SK-N-SH (cell line): ENCODE measurements around the gene INHBE. TPM values are rescaled to one million over a fixed set of nuclear protein-coding genes. Genes with fewer than 3 reads are reported as not detected.

Source experiments
- CTCF ChIA-PET: fragments of 300-600, 350-600 bp; formaldehyde crosslinking; extraction: SDS; loops from one replicate; lab custom pipeline; 2021; lab: Yijun Ruan, JAX
- POLR2A ChIA-PET: fragments of 350-600 bp; sonication (Branson Sonifier 250); formaldehyde crosslinking; extraction: SDS; loops from one replicate; lab custom pipeline; 2020; ENCODE audit warnings: antibody characterized with exemption, inconsistent platforms; lab: Yijun Ruan, JAX
- DNase-seq: peaks from one replicate; pipeline ENCODE4 v3.0.0; 2012
- H2AFZ ChIP-seq: fragments of 200-600 bp; sonication (generic); 2 replicates; pipeline ENCODE4 v1.8.1; 2016; ENCODE audit warnings: antibody characterized with exemption, mild to moderate bottlenecking, low read depth
- H3F3A ChIP-seq: fragments of 200-600 bp; sonication (generic); replicated peaks from 2 replicates; pipeline ENCODE3; 2016; ENCODE audit warnings: antibody characterized with exemption, mild to moderate bottlenecking; ENCODE audit not compliant: insufficient read depth
- H3K27ac ChIP-seq, 2 experiments: fragments of 200-500 bp in 1 of 2; fragments of 200-600 bp in 1 of 2; sonication (Bioruptor generic) in 1 of 2; sonication (generic), shearing (Covaris generic) in 1 of 2; 2 replicates each; pipeline versions ENCODE4 v1.5.1 to v1.6.1; 2014 to 2016; ENCODE audit warnings: low read depth in 2 of 2, inconsistent platforms in 1 of 2, low read length in 1 of 2, mild to moderate bottlenecking in 1 of 2, mixed read lengths in 1 of 2
- H3K27me3 ChIP-seq: fragments of 200-600 bp; sonication (generic), shearing (Covaris generic); 2 replicates; pipeline ENCODE4 v1.6.1; 2016; ENCODE audit warnings: mixed run types; ENCODE audit not compliant: insufficient read depth
- H3K36me3 ChIP-seq, 2 experiments: fragments of 200-500 bp in 1 of 2; fragments of 200-600 bp in 1 of 2; sonication (Bioruptor generic) in 1 of 2; sonication (generic) in 1 of 2; replicated peaks in 1 of 2; 2 replicates each; pipeline versions ENCODE3 to v1.5.1; 2014 to 2016; ENCODE audit warnings: low read length in 1 of 2, mild to moderate bottlenecking in 1 of 2; ENCODE audit not compliant: insufficient read depth in 2 of 2, control insufficient read depth in 1 of 2
- H3K4me1 ChIP-seq, 2 experiments: fragments of 200-500 bp in 1 of 2; fragments of 200-600 bp in 1 of 2; sonication (Bioruptor generic) in 1 of 2; sonication (generic), shearing (Covaris generic) in 1 of 2; 2 replicates each; pipeline versions ENCODE4 v1.5.1 to v1.6.1; 2014 to 2016; ENCODE audit warnings: low read depth in 1 of 2, low read length in 1 of 2, mixed run types in 1 of 2; ENCODE audit not compliant: insufficient read depth in 2 of 2, control insufficient read depth in 1 of 2
- H3K4me2 ChIP-seq: fragments of 200-600 bp; sonication (generic), shearing (Covaris generic); 2 replicates; pipeline ENCODE4 v1.6.1; 2017; ENCODE audit warnings: mixed run types
- H3K4me3 ChIP-seq, 2 experiments: fragments of 200-500 bp in 1 of 2; fragments of 200-600 bp in 1 of 2; sonication (Bioruptor generic) in 1 of 2; sonication (generic), shearing (Covaris generic) in 1 of 2; 2 replicates each; pipeline versions ENCODE4 v1.5.1 to v1.8.1; 2014 to 2016; ENCODE audit warnings: low read depth in 2 of 2, inconsistent platforms in 1 of 2, low read length in 1 of 2, mild to moderate bottlenecking in 1 of 2, mixed read lengths in 1 of 2, moderate library complexity in 1 of 2
- H3K79me2 ChIP-seq: fragments of 200-600 bp; sonication (generic); 2 replicates; pipeline ENCODE4 v1.8.1; 2017; ENCODE audit warnings: mild to moderate bottlenecking; ENCODE audit not compliant: insufficient read depth
- H3K9ac ChIP-seq: fragments of 200-600 bp; sonication (generic); 2 replicates; pipeline ENCODE4 v1.6.1; 2017; ENCODE audit warnings: mixed run types
- H3K9me2 ChIP-seq: fragments of 200-600 bp; sonication (generic); 2 replicates; pipeline ENCODE4 v1.6.1; 2017; ENCODE audit warnings: mixed run types
- H3K9me3 ChIP-seq: fragments of 200-600 bp; sonication (generic); 2 replicates; pipeline ENCODE4 v1.6.1; 2017; ENCODE audit warnings: mixed run types, mild to moderate bottlenecking, moderate library complexity
- H4K20me1 ChIP-seq: fragments of 200-600 bp; sonication (generic); 2 replicates; pipeline ENCODE4 v1.6.1; 2017; ENCODE audit warnings: mild to moderate bottlenecking, mixed run types; ENCODE audit not compliant: insufficient read depth
- CHD2 ChIP-seq: fragments of 150-350 bp; IDR thresholded peaks from 2 replicates; pipeline ENCODE4 v1.6.1; 2018; ENCODE audit warnings: low read length; ENCODE audit not compliant: partially characterized antibody
- ELF1 ChIP-seq: IDR thresholded peaks from 2 replicates; pipeline ENCODE4 v1.4.0; 2012
- EP300 ChIP-seq, 2 experiments: IDR thresholded peaks; 2 replicates each; pipeline versions ENCODE4 v1.4.0 to v1.6.1; 2012; ENCODE audit warnings: borderline replicate concordance in 1 of 2, low read depth in 1 of 2, low read length in 1 of 2
- EZH2phosphoT487 ChIP-seq: fragments of 200-600 bp; sonication (generic); IDR thresholded peaks from 2 replicates; pipeline ENCODE4 v1.6.1; 2017; ENCODE audit warnings: low read depth, mixed run types, mild to moderate bottlenecking, antibody characterized with exemption, moderate library complexity, borderline replicate concordance
- FOXJ3 ChIP-seq: sonication (generic); formaldehyde crosslinking; IDR thresholded peaks from 2 replicates; pipeline ENCODE4 v1.5.1; 2020; ENCODE audit warnings: mild to moderate bottlenecking, missing genetic modification reagents
- GABPA ChIP-seq: IDR thresholded peaks from 2 replicates; pipeline ENCODE4 v1.4.0; 2012; ENCODE audit warnings: low read depth, mild to moderate bottlenecking
- GATA2 ChIP-seq: sonication (generic); formaldehyde crosslinking; IDR thresholded peaks from 2 replicates; pipeline ENCODE4 v1.5.0; 2020; ENCODE audit warnings: mild to moderate bottlenecking, missing genetic modification reagents
- MEF2A ChIP-seq: IDR thresholded peaks from 2 replicates; pipeline ENCODE4 v1.4.0; 2012; ENCODE audit warnings: low read depth, borderline replicate concordance
- NFIC ChIP-seq: IDR thresholded peaks from 2 replicates; pipeline ENCODE4 v1.4.0; 2012; ENCODE audit warnings: borderline replicate concordance
- NRF1 ChIP-seq: IDR thresholded peaks from 2 replicates; pipeline ENCODE4 v1.6.1; 2012; ENCODE audit warnings: low read depth, mild to moderate bottlenecking, low read length
- POLR2AphosphoS5 ChIP-seq: IDR thresholded peaks from 2 replicates; pipeline ENCODE4 v1.6.1; 2012; ENCODE audit warnings: low read depth, low read length
- RAD21 ChIP-seq: IDR thresholded peaks from 2 replicates; pipeline ENCODE4 v1.6.1; 2012; ENCODE audit warnings: mild to moderate bottlenecking, low read length
- RCOR1 ChIP-seq: fragments of 150-350 bp; IDR thresholded peaks from 2 replicates; pipeline ENCODE4 v1.6.1; 2017; ENCODE audit warnings: antibody characterized with exemption, low read length
- RXRA ChIP-seq: IDR thresholded peaks from 2 replicates; pipeline ENCODE4 v1.4.0; 2012; ENCODE audit warnings: low read depth, mild to moderate bottlenecking, borderline replicate concordance
- SMC3 ChIP-seq: IDR thresholded peaks from 2 replicates; pipeline ENCODE4 v1.6.1; 2012; ENCODE audit warnings: low read depth, low read length, improper control_type of control experiment
- WGBS: methylation state at CpG from one replicate; pipeline ENCODE4 v1.1.6; 2017; ENCODE audit warnings: low lambda C conversion rate; 5-methylcytosine and 5-hydroxymethylcytosine counted together
- polyA plus RNA-seq, 3 experiments: library from polyadenylated mRNA; depleted of rRNA; stranded (reverse); fragments of >200 nt; gene quantifications; 2 replicates each; pipeline ENCODE4 v1.2.3, GENCODE V29; 2012
- TF ChIP-seq, protein P1 (sequence below): IDR thresholded peaks from 2 replicates; pipeline ENCODE4 v1.6.1; 2012; ENCODE audit warnings: mild to moderate bottlenecking, low read depth, low read length, moderate library complexity
- TF ChIP-seq, protein P2 (sequence below): fragments of 150-350 bp; IDR thresholded peaks from 2 replicates; pipeline ENCODE4 v1.6.1; 2016; ENCODE audit warnings: mild to moderate bottlenecking, low read depth, low read length
- TF ChIP-seq, protein P3 (sequence below): IDR thresholded peaks from 2 replicates; pipeline ENCODE4; 2012
- TF ChIP-seq, protein P4 (sequence below): fragments of 150-350 bp; IDR thresholded peaks from 2 replicates; pipeline ENCODE4 v1.6.1; 2017; ENCODE audit warnings: antibody characterized with exemption, low read length, low read depth, borderline replicate concordance

The INHBE gene
- polyA plus RNA-seq, 1 of the 3 experiments (the other 2 are of a cell fraction): 0.03 TPM

DNA sequence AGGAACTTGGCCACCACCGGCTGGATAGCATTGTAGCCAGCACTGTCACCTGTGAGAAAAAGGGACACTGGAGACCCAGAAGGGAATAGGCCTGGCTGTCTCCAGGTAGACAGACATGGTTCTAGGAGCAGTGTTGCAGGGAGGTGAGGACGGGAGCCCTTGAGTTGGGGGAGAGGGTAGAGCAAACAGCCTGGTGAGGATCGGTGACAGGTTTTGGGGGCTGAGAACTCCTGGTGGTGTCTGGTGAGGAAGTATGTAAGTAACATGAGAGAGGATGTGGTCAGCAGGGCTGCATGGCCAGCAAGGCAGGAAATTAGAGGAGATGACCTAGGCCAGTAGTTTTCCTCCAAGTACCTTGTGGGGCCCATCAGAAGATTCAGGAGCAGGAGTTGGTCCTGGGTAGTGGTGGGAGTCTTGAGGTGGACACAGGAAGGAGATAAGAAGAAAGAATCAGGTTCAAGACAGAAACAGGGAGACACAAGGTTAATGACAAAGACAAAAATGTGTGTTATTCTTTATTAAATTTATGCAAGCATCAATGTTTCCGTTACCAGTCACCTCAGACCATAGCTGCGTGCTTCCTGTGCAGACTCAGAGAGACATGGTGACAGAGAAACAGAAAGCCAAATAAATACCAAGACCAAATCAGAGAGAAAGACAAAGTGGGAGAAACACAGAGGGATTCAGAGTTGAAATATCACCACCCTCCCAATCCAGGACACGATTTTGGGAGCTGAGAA is 24.4 kb downstream of the INHBE start, which contains the start of gene ARHGAP9:
Gene ARHGAP9 (minus strand): TSS at position 491 of the 740 bp plus-strand sequence. CDS start 460 bp downstream, at position 31.
- H3F3A ChIP-seq: peaks cover 5% of the 10 kb centered on the region
- H3K4me3 ChIP-seq: no peak within 1 kb of the TSS
- no peak for DNase-seq
- no peaks in the 10 kb centered on the region for H3K79me2 ChIP-seq
- H3K9me3 ChIP-seq: no peaks in the 10 kb centered on the region
- H3K27ac ChIP-seq: no peak within 1 kb of the TSS
- 62% methylated on average over 6 of the region's 6 CpGs for WGBS
- ChIA-PET POLR2A (no interaction called here), CTCF (interaction anchor here (0.6 to 1.6 kb wide), 6 partner anchors 14 to 79 kb away, joined by 3 to 7 read pairs (median 4); partner anchors contain the start of gene GLI1)
- H3K9me2 ChIP-seq: no peaks in the 10 kb centered on the region
- H2AFZ ChIP-seq: peak within 1 kb of the TSS; percentile 24; the same call in 1 of the 2 replicates
- peaks cover 0 to 10% of the 10 kb centered on the region in 2 experiments; a peak in 3 of 4 replicates for H3K4me1 ChIP-seq
- H4K20me1 ChIP-seq: no peaks in the 10 kb centered on the region
- H3K4me2 ChIP-seq: no peak within 1 kb of the TSS
- H3K9ac ChIP-seq: no peak within 1 kb of the TSS
- no peaks in the 10 kb centered on the region for H3K36me3 ChIP-seq
- TF ChIP-seq RAD21: no peak
- TF ChIP-seq NRF1: no peak
- TF ChIP-seq, protein P1, sequence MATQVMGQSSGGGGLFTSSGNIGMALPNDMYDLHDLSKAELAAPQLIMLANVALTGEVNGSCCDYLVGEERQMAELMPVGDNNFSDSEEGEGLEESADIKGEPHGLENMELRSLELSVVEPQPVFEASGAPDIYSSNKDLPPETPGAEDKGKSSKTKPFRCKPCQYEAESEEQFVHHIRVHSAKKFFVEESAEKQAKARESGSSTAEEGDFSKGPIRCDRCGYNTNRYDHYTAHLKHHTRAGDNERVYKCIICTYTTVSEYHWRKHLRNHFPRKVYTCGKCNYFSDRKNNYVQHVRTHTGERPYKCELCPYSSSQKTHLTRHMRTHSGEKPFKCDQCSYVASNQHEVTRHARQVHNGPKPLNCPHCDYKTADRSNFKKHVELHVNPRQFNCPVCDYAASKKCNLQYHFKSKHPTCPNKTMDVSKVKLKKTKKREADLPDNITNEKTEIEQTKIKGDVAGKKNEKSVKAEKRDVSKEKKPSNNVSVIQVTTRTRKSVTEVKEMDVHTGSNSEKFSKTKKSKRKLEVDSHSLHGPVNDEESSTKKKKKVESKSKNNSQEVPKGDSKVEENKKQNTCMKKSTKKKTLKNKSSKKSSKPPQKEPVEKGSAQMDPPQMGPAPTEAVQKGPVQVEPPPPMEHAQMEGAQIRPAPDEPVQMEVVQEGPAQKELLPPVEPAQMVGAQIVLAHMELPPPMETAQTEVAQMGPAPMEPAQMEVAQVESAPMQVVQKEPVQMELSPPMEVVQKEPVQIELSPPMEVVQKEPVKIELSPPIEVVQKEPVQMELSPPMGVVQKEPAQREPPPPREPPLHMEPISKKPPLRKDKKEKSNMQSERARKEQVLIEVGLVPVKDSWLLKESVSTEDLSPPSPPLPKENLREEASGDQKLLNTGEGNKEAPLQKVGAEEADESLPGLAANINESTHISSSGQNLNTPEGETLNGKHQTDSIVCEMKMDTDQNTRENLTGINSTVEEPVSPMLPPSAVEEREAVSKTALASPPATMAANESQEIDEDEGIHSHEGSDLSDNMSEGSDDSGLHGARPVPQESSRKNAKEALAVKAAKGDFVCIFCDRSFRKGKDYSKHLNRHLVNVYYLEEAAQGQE: no peak
- TF ChIP-seq EZH2phosphoT487: no peak
- TF ChIP-seq GATA2 (CRISPR knock-in tag): no peak
- TF ChIP-seq FOXJ3 (CRISPR knock-in tag): no peak
- TF ChIP-seq, protein P2, sequence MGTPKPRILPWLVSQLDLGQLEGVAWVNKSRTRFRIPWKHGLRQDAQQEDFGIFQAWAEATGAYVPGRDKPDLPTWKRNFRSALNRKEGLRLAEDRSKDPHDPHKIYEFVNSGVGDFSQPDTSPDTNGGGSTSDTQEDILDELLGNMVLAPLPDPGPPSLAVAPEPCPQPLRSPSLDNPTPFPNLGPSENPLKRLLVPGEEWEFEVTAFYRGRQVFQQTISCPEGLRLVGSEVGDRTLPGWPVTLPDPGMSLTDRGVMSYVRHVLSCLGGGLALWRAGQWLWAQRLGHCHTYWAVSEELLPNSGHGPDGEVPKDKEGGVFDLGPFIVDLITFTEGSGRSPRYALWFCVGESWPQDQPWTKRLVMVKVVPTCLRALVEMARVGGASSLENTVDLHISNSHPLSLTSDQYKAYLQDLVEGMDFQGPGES: no peak
- no peak for TF ChIP-seq GABPA
- TF ChIP-seq MEF2A: no peak
- H3K27me3 ChIP-seq: peaks cover 22% of the 10 kb centered on the region

DNA sequence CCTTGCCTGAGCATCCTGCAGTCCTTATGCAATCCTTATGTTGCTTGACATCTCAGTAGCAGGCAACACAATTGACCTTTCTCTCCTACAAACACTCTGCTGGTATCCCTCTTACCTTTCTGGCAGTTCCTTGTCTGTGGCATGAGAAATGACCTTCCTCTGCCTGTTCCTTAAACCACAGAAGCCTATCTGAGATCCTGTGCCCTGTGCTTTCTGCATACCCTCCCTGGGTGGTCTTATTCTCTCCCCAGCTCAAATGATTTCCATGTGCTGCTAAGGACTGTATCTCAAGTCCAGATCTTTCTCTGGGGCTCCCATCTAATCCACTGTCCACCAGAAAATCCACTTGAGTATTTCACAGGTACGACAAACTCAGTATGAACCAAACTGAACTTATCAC is 26.6 kb downstream of the INHBE start:
- no peaks in the 10 kb centered on the region for H3K9me3 ChIP-seq
- WGBS: 65% methylated on average over 1 of the region's 1 CpG
- H3K4me3 ChIP-seq: no peak overlapping the region
- H3K79me2 ChIP-seq: no peaks in the 10 kb centered on the region
- peaks cover under 1% of the 10 kb centered on the region; the same call in 1 of the 2 replicates for H3K27me3 ChIP-seq
- H4K20me1 ChIP-seq: no peaks in the 10 kb centered on the region
- no peak overlapping the region for H2AFZ ChIP-seq
- peaks cover 5% of the 10 kb centered on the region for H3F3A ChIP-seq
- no peaks in the 10 kb centered on the region; a peak in 1 of 4 replicates for H3K4me1 ChIP-seq
- H3K9me2 ChIP-seq: no peaks in the 10 kb centered on the region
- H3K36me3 ChIP-seq: no peaks in the 10 kb centered on the region
- no peak overlapping the region for H3K27ac ChIP-seq
- DNase-seq: no peak
- H3K4me2 ChIP-seq: no peak overlapping the region
- H3K9ac ChIP-seq: no peak overlapping the region
- POLR2A ChIA-PET: no interaction called here
- CTCF ChIA-PET: interaction anchor here (1.8 to 2.7 kb wide), 2 partner anchors 19 to 23 kb away, joined by 9 to 14 read pairs; no protein-coding TSS in a partner anchor
- TF ChIP-seq, protein P3, sequence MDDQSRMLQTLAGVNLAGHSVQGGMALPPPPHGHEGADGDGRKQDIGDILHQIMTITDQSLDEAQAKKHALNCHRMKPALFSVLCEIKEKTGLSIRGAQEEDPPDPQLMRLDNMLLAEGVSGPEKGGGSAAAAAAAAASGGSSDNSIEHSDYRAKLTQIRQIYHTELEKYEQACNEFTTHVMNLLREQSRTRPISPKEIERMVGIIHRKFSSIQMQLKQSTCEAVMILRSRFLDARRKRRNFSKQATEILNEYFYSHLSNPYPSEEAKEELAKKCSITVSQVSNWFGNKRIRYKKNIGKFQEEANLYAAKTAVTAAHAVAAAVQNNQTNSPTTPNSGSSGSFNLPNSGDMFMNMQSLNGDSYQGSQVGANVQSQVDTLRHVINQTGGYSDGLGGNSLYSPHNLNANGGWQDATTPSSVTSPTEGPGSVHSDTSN: no peak
- no peak for TF ChIP-seq RCOR1
- TF ChIP-seq EZH2phosphoT487: no peak
- no peak for TF ChIP-seq RXRA
- TF ChIP-seq, protein P4, sequence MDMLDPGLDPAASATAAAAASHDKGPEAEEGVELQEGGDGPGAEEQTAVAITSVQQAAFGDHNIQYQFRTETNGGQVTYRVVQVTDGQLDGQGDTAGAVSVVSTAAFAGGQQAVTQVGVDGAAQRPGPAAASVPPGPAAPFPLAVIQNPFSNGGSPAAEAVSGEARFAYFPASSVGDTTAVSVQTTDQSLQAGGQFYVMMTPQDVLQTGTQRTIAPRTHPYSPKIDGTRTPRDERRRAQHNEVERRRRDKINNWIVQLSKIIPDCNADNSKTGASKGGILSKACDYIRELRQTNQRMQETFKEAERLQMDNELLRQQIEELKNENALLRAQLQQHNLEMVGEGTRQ: no peak
- TF ChIP-seq GATA2 (CRISPR knock-in tag): no peak
- TF ChIP-seq POLR2AphosphoS5: no peak
- no peak for TF ChIP-seq EP300 (IDR thresholded peaks at IDR 0.05; ENCODE audit: borderline replicate concordance in 1 of 2, low read depth in 1 of 2, low read length in 1 of 2)
- TF ChIP-seq SMC3: no peak
- no peak for TF ChIP-seq NFIC
- TF ChIP-seq ELF1: no peak
- TF ChIP-seq MEF2A: no peak
- TF ChIP-seq CHD2: no peak
